ENCODE measurements around the gene TRIM29. TPM values are rescaled to one million over a fixed set of nuclear protein-coding genes. Genes with fewer than 3 reads are reported as not detected.

TRIM29 gene
- total and polyA plus RNA-seq, 2 of the 13 experiments (the other 11 are each of a cell fraction or from before 2014, with no cell fraction given), result 0.86 TPM

DNA sequence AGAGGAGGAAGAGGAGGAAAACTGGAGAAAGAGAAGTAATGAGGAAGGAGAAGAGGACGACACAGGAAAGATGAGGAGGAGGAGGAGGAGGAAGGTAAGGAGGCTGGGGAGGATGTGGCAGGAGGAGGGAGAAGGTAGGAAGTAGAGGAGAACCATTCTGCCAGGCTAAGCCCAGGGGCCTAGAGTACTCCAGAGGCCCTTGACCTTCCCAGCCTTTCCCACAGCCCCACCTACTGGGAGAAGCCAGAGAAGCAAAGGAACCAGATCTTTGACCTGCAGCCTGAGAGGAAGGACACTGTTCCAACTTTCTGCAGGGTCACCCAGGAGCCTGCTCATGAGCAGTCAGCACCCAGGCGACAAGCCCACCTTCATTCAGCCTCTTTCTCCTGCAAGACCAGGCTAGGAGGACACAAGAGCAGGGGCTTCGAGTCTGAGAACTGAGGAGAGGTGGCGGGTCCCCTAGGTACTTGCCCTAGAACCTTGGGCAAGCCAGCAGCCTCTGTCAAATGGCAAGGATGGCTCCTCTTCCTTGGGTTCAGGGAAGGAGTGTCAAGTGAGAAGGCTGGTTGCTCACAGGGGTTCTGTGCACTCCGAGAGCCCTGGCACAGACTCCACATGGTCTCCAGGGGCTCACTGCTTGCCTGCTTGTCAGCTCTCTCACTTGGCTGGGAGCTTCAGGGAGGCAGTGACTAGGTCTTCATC lies 45.0 kb upstream of the TRIM29 start:
- peaks cover 2% of the 10 kb centered on the region for H3K79me2 ChIP-seq (ENCODE audit: insufficient read depth, low read length)
- no peaks in the 10 kb centered on the region for H3K36me3 ChIP-seq (replicated peaks in 1 of 2; ENCODE audit: control insufficient read depth in 1 of 2, insufficient read depth in 2 of 2, low read length in 2 of 2)
- H3K4me1 ChIP-seq (ENCODE audit: insufficient read depth, low read length), result peaks cover 82% of the 10 kb centered on the region
- intact Hi-C loops (cut with micrococcal nuclease; ENCODE audit: unreplicated experiment), result loop anchor here (2.0 to 10.0 kb wide), 2 partner anchors 28 to 518 kb away; partner anchors contain the start of gene OAF
- H3K4me2 ChIP-seq (ENCODE audit: low read depth, low read length), result peak overlapping the region; percentile 95
- WGBS (ENCODE audit: low lambda C conversion rate), result 44% methylated on average over 5 of the region's 5 CpGs
- H3K27ac ChIP-seq (ENCODE audit: extremely low read length, insufficient read depth, low read length), result peak overlapping the region; percentile 51
- peak overlapping the region in 1 of 3 experiments; percentile 41; a peak in 1 of 6 replicates for H3K4me3 ChIP-seq (replicated peaks in 1 of 3; ENCODE audit: insufficient read depth in 1 of 3, low read depth in 2 of 3, low read length in 3 of 3)
- BruUV-seq (replicated peaks), result no TSS peak
- H3K9ac ChIP-seq (ENCODE audit: insufficient read depth, low read depth, low read length), result 0 out of 2 replicates have a peak overlapping the region, but pooled peaks have one; percentile 18
- no peaks in the 10 kb centered on the region for H4K20me1 ChIP-seq (ENCODE audit: insufficient read depth, low read length)
- POLR2A ChIA-PET, result interaction anchor here (3.6 to 6.3 kb wide), 4 partner anchors 11 to 30 kb away, joined by 27 to 160 read pairs (median 66); partner anchors contain the start of gene OAF
- DNase-seq (ENCODE audit: low spot score) (peak; percentile 73), FAIRE-seq (peak; percentile 90), ATAC-seq (peak; percentile 53)
- no peaks in the 10 kb centered on the region for H3K9me3 ChIP-seq (ENCODE audit: low read length)
- no peak overlapping the region for H2AFZ ChIP-seq (ENCODE audit: low read length)
- CTCF ChIA-PET (ENCODE audit: low intra/inter-chr PET ratio, low total read pairs), result interaction anchor here (1.2 to 1.9 kb wide), 3 partner anchors 11 to 47 kb away, joined by 3 to 13 read pairs (median 5); no protein-coding TSS in a partner anchor
- in situ Hi-C loops (cut with HindIII; ENCODE audit: extremely low pct_ligation_motif_present, low pct_unique_long_range_greater_than_20kb), result no loop called here
- H3K27me3 ChIP-seq (ENCODE audit: control insufficient read depth in 1 of 2, insufficient read depth in 2 of 2, low read length in 2 of 2), result no peaks in the 10 kb centered on the region
- TF ChIP-seq, protein P1, sequence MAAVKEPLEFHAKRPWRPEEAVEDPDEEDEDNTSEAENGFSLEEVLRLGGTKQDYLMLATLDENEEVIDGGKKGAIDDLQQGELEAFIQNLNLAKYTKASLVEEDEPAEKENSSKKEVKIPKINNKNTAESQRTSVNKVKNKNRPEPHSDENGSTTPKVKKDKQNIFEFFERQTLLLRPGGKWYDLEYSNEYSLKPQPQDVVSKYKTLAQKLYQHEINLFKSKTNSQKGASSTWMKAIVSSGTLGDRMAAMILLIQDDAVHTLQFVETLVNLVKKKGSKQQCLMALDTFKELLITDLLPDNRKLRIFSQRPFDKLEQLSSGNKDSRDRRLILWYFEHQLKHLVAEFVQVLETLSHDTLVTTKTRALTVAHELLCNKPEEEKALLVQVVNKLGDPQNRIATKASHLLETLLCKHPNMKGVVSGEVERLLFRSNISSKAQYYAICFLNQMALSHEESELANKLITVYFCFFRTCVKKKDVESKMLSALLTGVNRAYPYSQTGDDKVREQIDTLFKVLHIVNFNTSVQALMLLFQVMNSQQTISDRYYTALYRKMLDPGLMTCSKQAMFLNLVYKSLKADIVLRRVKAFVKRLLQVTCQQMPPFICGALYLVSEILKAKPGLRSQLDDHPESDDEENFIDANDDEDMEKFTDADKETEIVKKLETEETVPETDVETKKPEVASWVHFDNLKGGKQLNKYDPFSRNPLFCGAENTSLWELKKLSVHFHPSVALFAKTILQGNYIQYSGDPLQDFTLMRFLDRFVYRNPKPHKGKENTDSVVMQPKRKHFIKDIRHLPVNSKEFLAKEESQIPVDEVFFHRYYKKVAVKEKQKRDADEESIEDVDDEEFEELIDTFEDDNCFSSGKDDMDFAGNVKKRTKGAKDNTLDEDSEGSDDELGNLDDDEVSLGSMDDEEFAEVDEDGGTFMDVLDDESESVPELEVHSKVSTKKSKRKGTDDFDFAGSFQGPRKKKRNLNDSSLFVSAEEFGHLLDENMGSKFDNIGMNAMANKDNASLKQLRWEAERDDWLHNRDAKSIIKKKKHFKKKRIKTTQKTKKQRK (IDR thresholded peaks at IDR 0.05; ENCODE audit: low read length), result no peak
- TF ChIP-seq, protein P2, sequence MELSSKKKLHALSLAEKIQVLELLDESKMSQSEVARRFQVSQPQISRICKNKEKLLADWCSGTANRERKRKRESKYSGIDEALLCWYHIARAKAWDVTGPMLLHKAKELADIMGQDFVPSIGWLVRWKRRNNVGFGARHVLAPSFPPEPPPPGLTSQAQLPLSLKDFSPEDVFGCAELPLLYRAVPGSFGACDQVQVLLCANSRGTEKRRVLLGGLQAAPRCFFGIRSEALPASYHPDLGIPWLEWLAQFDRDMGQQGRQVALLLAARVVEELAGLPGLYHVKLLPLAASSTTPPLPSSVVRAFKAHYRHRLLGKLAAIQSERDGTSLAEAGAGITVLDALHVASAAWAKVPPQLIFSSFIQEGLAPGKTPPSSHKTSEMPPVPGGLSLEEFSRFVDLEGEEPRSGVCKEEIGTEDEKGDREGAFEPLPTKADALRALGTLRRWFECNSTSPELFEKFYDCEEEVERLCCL (CRISPR knock-in tag; IDR thresholded peaks at IDR 0.05; ENCODE audit: borderline replicate concordance), result no peak
- 0 out of 2 replicates have a peak, but pooled peaks have one; percentile 15 for TF ChIP-seq ONECUT2 (CRISPR knock-in tag; IDR thresholded peaks at IDR 0.05)
- no peak for TF ChIP-seq ZNF235 (CRISPR knock-in tag; IDR thresholded peaks at IDR 0.05; ENCODE audit: borderline replicate concordance)
- TF ChIP-seq EP300 (IDR thresholded peaks at IDR 0.05; ENCODE audit: low read depth in 2 of 2, low read length in 2 of 2), result no peak
- 0 out of 2 replicates have a peak, but pooled peaks have one; percentile 9 for TF ChIP-seq EP300 (CRISPR knock-in tag; IDR thresholded peaks at IDR 0.05; ENCODE audit: borderline replicate concordance)
- no peak for TF ChIP-seq ZNF570 (CRISPR knock-in tag; IDR thresholded peaks at IDR 0.05; ENCODE audit: borderline replicate concordance)
- TF ChIP-seq ZFP36L2 (CRISPR knock-in tag; IDR thresholded peaks at IDR 0.05), result no peak
- TF ChIP-seq, protein P3, sequence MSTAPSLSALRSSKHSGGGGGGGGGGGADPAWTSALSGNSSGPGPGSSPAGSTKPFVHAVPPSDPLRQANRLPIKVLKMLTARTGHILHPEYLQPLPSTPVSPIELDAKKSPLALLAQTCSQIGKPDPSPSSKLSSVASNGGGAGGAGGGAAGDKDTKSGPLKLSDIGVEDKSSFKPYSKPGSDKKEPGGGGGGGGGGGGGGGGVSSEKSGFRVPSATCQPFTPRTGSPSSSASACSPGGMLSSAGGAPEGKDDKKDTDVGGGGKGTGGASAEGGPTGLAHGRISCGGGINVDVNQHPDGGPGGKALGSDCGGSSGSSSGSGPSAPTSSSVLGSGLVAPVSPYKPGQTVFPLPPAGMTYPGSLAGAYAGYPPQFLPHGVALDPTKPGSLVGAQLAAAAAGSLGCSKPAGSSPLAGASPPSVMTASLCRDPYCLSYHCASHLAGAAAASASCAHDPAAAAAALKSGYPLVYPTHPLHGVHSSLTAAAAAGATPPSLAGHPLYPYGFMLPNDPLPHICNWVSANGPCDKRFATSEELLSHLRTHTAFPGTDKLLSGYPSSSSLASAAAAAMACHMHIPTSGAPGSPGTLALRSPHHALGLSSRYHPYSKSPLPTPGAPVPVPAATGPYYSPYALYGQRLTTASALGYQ (CRISPR knock-in tag; IDR thresholded peaks at IDR 0.05), result no peak
- TF ChIP-seq, protein P4, sequence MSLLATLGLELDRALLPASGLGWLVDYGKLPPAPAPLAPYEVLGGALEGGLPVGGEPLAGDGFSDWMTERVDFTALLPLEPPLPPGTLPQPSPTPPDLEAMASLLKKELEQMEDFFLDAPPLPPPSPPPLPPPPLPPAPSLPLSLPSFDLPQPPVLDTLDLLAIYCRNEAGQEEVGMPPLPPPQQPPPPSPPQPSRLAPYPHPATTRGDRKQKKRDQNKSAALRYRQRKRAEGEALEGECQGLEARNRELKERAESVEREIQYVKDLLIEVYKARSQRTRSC (CRISPR knock-in tag; IDR thresholded peaks at IDR 0.05; ENCODE audit: low read depth), result no peak
- 0 out of 2 replicates have a peak, but pooled peaks have one; percentile 31 for TF ChIP-seq ZNF12 (CRISPR knock-in tag; IDR thresholded peaks at IDR 0.05)
- no peak for TF ChIP-seq ZNF747 (CRISPR knock-in tag; IDR thresholded peaks at IDR 0.05; ENCODE audit: borderline replicate concordance)
- no peak for TF ChIP-seq EZH2 (conservative IDR thresholded peaks at IDR 0.05; ENCODE audit: low read depth, low read length)

All from HepG2 (cell line).